Right ventricle myocardium inferior (tissue), 1 donor: Measurements from ENCODE around the gene RNF182. TPM values are rescaled to one million over a fixed set of nuclear protein-coding genes. Genes with fewer than 3 reads are reported as not detected.
"Not testable (repeated sequence)": the region's sequence is repeated elsewhere in the genome, so short reads cannot be mapped to it uniquely, and the experiment has no call there.

Experiments
- ATAC-seq: fragments of 200-7000 bp; cut with Tn5 transposase; one replicate; pipeline ENCODE4 v1.9.1; 2020; ENCODE audit warnings: mild to moderate bottlenecking, moderate library complexity
- DNase-seq: peaks from one replicate; pipeline ENCODE4 v3.0.0; 2021; ENCODE audit errors: missing footprints
- intact Hi-C: fragments of 100-400 bp; cut with DNase I; formaldehyde crosslinking; loops from one replicate; pipeline ENCODE4 v1.11.0; 2022
- long read RNA-seq: library from polyadenylated mRNA; unstranded; transcript quantifications from one replicate; pipeline ENCODE4 v2.0.0, GENCODE V29; 2021
- total RNA-seq: library from RNA; stranded (reverse); fragmentation: NEBNext Ultra II Directional; extraction: Animal tissue kit (Norgen Biotek cat#: 25700); gene quantifications from one replicate; pipeline ENCODE4 v1.2.1, GENCODE V29; 2021
- donor health status: DM: no; HTN: yes; CAD: no; lungs with severe emphysema.

Gene RNF182
- not detected for total RNA-seq
- long read RNA-seq, result 0 reads

- intact Hi-C loops, result no loop called here
- ATAC-seq (peak; percentile 62), DNase-seq (no peak)
Measured at GRCh38 chr6:13924949-13925881, at the start of gene RNF182. RNF182 (plus strand) TSS chr6:13924952; CDS start chr6:13977120, 52,168 bp downstream.

DNA sequence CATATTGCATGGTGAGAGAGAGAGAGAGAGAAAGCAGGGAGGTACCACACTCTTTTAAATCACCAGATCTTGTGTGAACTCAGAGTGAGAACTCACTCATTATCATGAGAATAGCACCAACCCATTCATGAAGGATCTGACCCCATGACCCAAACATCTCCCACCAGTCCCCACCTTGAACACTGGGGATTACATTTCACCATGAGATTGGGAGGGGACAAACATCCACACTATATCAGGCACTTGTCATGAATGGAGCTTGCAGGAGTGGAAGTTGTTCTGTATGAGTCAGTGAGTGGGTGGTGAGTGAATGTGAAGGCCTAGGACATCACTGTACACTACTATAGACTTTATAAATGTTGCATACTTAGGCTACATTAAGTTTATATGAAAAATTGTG is 47.7 kb upstream of the RNF182 start:
- DNase-seq (no peak), ATAC-seq (no peak)
- intact Hi-C loops, result loop anchor here (10.0 kb wide), 1 partner anchor 82 kb away; no protein-coding TSS in a partner anchor

GRCh38 chr6:13880061-13880663 is 44.6 kb upstream of the RNF182 start:
- DNase-seq, ATAC-seq, intact Hi-C loops: not testable (repeated sequence)

DNA sequence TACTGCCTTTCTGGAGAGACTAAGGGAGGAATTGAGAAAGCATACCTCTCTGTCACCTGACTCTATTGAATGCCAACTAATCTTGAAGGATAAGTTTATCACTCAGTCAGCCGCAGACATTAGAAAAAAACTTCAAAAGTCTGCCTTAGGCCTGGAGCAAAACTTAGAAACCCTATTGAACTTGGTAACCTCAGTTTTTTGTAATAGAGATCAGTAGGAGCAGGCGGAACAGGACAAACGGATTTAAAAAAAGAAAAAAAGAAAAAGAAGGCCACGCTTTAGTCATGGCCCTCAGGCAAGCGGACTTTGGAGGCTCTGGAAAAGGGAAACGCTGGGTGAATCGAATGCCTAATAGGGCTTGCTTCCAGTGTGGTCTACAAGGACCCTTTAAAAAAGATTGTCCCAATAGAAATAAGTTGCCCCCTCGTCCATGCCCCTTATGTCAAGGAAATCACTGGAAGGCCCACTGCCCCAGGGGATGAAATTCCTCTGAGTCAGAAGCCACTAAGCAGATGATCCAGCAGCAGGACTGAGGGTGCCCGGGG is 43.1 kb upstream of the RNF182 start:
- intact Hi-C loops, result no loop called here
- DNase-seq (no peak), ATAC-seq (no peak)

DNA sequence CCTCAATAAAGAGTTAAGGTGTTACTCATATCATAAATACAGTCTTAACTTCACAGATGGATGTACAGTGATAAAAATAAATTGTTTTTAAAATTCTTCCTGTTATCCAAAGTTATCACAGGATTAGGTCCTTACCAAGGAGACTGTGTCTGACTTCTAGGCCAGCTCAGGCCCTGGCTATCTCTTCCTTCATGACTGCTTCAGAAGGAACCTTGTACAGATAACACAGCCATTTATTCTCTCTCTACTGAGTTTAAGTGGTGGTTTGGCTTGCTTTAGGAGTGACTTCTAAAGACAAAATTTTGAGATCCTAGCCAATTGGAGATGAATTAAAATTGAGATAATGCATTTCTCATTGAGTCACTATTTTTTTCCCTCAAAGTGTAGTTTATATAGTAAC is 40.8 kb upstream of the RNF182 start:
- ATAC-seq (no peak), DNase-seq (no peak)
- intact Hi-C loops, result no loop called here

DNA sequence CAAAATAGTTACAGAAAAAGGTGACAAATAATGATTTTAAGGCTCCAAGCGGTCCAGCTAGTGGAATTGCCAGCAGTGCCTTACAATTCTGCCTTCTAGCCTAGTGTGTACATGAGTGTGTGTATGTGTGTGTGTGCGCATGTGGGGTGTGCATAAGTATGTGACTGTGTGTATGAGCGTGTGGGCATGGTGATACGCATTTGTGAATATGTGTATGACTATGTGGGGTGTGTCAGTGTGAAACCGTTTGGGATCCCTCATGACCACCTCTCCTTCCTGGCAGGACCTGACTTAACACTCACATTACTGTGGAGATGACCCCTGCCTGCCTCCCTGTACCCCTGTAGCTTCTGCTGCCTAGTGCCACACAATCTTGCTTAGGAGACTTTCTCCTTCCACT is 40.4 kb upstream of the RNF182 start:
- DNase-seq (no peak), ATAC-seq (no peak)
- intact Hi-C loops, result no loop called here

DNA sequence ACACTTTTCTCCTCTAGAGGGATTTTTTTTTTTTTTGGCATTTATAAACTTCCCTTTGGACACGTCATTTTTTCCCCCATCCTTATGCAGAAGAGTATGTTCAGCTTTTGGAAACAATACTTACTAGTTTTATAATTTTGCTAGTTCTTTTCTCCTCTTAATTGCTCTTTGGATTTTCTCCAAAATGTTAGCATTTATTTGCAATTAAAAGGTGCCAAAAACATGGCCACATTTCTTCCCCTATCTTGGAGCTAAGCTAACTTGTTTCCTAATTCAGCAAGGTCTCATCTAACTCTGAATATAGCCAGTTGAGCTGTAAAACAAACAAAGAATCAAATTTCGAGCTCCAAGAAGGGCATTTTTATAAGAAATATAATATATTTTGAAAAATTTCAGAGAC is 39.2 kb upstream of the RNF182 start:
- ATAC-seq, result no peak
- no peak for DNase-seq
- intact Hi-C loops, result no loop called here

GRCh38 chr6:13886949-13887348 is 37.8 kb upstream of the RNF182 start:
- DNase-seq (no peak), ATAC-seq (no peak)
- intact Hi-C loops, result no loop called here

- intact Hi-C loops, result no loop called here
- no peak for DNase-seq
Measured at GRCh38 chr6:13892017-13892645, 32.6 kb upstream of the RNF182 start.

DNA sequence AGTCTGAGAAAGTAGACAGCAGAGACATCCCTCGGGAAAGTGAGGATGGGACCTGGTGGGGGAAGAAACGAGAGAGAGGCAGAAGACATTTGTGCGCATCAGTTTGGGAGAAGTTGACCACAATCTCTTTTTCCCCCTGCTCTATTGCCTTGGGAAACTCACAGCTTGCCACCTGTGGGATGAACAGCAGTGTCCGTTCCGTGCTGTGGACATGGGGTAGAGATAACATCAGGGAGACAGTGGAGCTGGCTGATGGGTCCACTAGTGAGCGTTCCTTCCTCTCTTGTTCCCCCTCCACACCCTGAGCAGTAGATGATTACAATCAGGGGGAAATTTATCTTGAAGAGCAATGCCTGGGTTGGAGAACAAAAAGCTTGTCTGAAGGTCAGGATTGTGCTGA is 21.8 kb upstream of the RNF182 start:
- ATAC-seq, result no peak
- no peak for DNase-seq
- intact Hi-C loops, result no loop called here

More at GRCh38 chr6:13892017-13892645, 32.6 kb upstream of the RNF182 start:
- ATAC-seq, result no peak

DNA sequence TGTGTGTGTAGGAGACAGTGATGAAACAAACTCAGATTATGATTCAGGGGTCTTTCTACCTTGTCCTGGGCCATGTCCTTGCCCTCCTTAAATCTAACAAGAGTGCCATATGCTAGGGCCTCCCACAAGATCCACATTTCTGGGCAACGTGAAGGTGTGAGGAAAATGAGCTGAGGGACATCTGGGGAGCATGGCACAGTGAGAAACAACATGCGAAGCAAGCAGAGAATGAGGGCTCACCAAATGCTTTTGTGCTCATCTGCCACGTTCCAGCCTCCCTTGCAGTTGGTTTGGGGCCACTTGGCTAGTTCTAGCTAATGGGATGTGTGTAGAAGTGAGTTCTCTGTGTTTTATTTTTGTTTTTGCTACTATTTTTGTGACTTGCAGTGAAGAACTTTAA is 21.4 kb upstream of the RNF182 start:
- ATAC-seq, result no peak
- DNase-seq, result no peak
- intact Hi-C loops, result no loop called here

DNA sequence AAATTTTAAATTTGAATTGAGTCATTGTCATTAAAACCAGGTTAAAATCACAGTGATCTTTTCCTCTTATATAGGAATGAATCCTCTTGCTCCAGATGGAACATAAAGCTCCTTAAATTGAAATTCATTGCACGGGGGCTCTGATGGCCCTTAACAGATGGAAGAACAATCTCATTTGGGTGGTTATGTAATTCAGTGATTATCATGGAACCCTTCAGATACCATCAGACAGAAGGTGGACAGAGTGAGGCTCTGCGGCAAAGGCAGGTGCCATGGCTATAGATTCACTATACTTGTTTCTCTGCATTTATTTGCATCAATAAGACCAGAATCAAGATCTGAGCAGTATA is 17.8 kb upstream of the RNF182 start:
- ATAC-seq, result no peak
- intact Hi-C loops, result loop anchor here (5.0 kb wide), 1 partner anchor 140 kb away; no protein-coding TSS in a partner anchor
- no peak for DNase-seq

GRCh38 chr6:13907614-13908215 is 17.0 kb upstream of the RNF182 start:
- DNase-seq (no peak), ATAC-seq (no peak)
- intact Hi-C loops, result loop anchor here (2.0 to 5.0 kb wide), 3 partner anchors 140 to 237 kb away; no protein-coding TSS in a partner anchor

GRCh38 chr6:13908955-13909381 is 15.8 kb upstream of the RNF182 start:
- intact Hi-C loops, result loop anchor here (2.0 to 5.0 kb wide), 3 partner anchors 138 to 236 kb away; no protein-coding TSS in a partner anchor
- DNase-seq, result no peak
- no peak for ATAC-seq

DNA sequence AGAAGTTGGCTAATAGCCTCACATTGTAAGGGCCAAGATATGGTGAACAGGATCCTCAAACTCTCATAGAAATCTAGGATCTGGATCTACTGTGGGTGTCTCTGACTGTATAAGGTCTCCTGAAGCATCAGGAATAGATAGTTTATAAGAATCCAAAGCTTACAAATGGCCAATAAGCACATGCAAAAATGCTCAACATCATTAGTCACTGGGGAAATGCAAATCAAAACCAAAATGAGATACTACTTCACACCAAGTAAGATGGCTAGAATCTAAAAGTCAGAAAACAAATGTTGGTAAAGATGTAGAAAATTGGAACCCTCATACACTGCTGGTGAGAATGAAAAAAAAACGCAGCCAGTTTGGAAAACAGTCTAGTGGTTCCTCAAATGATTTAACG is 14.3 kb upstream of the RNF182 start:
- DNase-seq (no peak), ATAC-seq (no peak)
- intact Hi-C loops, result no loop called here

- ATAC-seq (no peak), DNase-seq (no peak)
- intact Hi-C loops, result no loop called here
Measured at GRCh38 chr6:13911337-13911736, 13.4 kb upstream of the RNF182 start.

DNA sequence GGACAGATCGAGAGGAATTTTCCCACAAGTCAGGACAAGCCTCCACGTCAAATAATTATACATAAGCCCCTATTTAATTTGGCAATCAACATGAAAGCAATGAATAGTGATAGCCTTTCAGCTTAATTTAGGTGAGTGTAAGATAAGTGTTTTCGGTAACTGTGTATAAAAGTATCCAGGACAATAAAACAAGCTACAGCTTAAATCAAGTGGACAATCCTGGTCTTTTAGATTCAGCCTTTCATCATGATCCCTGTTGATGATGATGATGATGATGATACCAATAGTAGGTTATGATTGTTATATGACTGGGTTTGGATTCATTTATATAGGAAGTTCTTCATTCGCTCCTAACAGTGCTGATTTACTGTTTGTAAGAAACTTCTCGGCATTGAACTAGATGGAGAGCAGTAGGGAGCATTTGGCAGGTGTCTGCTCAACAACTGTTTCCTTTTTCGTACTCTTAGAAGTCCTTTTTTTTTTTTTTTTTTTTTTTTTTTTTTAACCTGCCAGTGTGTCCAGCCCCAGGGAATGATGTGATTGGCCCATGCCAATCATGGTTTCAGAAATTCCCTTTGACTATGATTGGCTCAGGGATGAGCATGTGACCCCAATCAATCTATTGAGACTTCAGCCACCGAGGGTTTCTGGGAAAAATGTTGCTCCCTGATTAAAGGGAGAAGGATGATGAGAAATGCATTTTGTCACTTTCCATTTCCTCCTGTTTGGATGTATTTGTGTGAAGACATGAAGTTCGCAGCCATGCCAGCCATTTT is 11.3 kb upstream of the RNF182 start:
- intact Hi-C loops, result no loop called here
- no peak for ATAC-seq
- no peak for DNase-seq

GRCh38 chr6:13914351-13914750 is 10.4 kb upstream of the RNF182 start:
- intact Hi-C loops, result no loop called here

More at GRCh38 chr6:13914351-13914750, 10.4 kb upstream of the RNF182 start:
- no peak for DNase-seq
- ATAC-seq, result no peak
